Measurements from ENCODE around the gene PSEN2. TPM values are rescaled to one million over a fixed set of nuclear protein-coding genes. Genes with fewer than 3 reads are reported as not detected.

The PSEN2 gene
- total and polyA plus RNA-seq, 2 of the 8 experiments (the other 6 are each of a cell fraction or from before 2014, with no cell fraction given) = 22.9 to 29.0 TPM

DNA sequence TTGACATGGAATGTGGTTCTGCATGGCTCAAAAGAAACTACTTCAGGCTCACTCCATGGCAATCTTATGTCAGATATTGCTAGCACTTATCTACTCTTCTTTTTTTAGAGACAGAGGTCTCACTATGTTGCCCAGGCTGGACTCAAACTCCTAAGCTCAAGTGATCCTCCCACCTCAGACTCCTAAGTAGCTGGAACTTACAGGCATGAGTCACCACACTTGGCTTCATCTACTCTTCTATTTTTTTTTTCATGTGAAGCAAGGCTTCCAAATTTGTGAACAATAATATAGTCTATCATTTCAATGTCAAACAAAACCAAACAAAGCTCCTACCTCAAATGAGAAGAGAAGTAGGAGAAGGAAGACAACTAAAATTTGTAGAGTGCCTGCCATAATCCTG lies 7.5 kb upstream of the PSEN2 start:
- no peak overlapping the region for H3K4me3 ChIP-seq (ENCODE audit: extremely low read depth in 1 of 4, insufficient read depth in 2 of 4, low read depth in 3 of 4, low read length in 4 of 4)
- H2BK20ac ChIP-seq (ENCODE audit: low read length) = peak overlapping the region; percentile 34; the same call in 1 of the 2 replicates
- no peak overlapping the region for H3K9ac ChIP-seq (replicated peaks in 1 of 4; ENCODE audit: extremely low read depth in 1 of 4, low read depth in 3 of 4, low read length in 3 of 4)
- H2BK12ac ChIP-seq (ENCODE audit: low read depth, low read length) = 0 out of 2 replicates have a peak overlapping the region, but pooled peaks have one; percentile 23
- H3K4me1 ChIP-seq (replicated peaks in 1 of 4; ENCODE audit: control insufficient read depth in 3 of 4, insufficient read depth in 4 of 4, low read length in 3 of 4) = peaks cover 0 to 8% (median 7%) of the 10 kb centered on the region in 4 experiments; a peak in 3 of 7 replicates
- H2BK120ac ChIP-seq (replicated peaks; ENCODE audit: low read depth, low read length) = no peak overlapping the region
- no peak overlapping the region for H3K23ac ChIP-seq (ENCODE audit: insufficient read length)
- H4K8ac ChIP-seq (ENCODE audit: extremely low read depth, insufficient read depth, low read length) = no peak overlapping the region
- no peaks in the 10 kb centered on the region for H3K79me2 ChIP-seq (ENCODE audit: control insufficient read depth in 1 of 2, insufficient read depth in 2 of 2, low read length in 2 of 2)
- H3K14ac ChIP-seq (ENCODE audit: insufficient read length) = no peak overlapping the region
- H2BK5ac ChIP-seq (ENCODE audit: low read depth, low read length) = no peak overlapping the region
- DNase-seq (ENCODE audit: low read depth in 1 of 2, low spot score in 2 of 2) (peak in 1 of 2 experiments; percentile 22), FAIRE-seq (no peak)
- H2AFZ ChIP-seq (ENCODE audit: low read length) = no peak overlapping the region
- H3K4ac ChIP-seq (replicated peaks; ENCODE audit: insufficient read length, low read depth, low read length) = no peak overlapping the region
- no peaks in the 10 kb centered on the region for H3K36me3 ChIP-seq (ENCODE audit: control insufficient read depth in 2 of 4, insufficient read depth in 4 of 4, low read length in 3 of 4)
- no peaks in the 10 kb centered on the region for H3K23me2 ChIP-seq (ENCODE audit: low read depth, low read length)
- CTCF ChIA-PET (ENCODE audit: partially characterized antibody) = interaction anchor here (0.6 to 1.9 kb wide), 5 partner anchors 8 to 1135 kb away, joined by 3 to 5 read pairs (median 5); no protein-coding TSS in a partner anchor
- H4K20me1 ChIP-seq (replicated peaks in 1 of 2; ENCODE audit: control insufficient read depth in 1 of 2, insufficient read depth in 2 of 2, low read length in 2 of 2) = no peaks in the 10 kb centered on the region
- no peak overlapping the region for H4K91ac ChIP-seq (replicated peaks; ENCODE audit: insufficient read length, low read length)
- no peak overlapping the region for H3K4me2 ChIP-seq (ENCODE audit: insufficient read depth in 1 of 2, low read depth in 2 of 2, low read length in 2 of 2)
- H3K18ac ChIP-seq (ENCODE audit: extremely low read depth, low read length) = no peak overlapping the region
- H3K56ac ChIP-seq (replicated peaks; ENCODE audit: insufficient read length, low read depth, low read length) = no peak overlapping the region
- 0 out of 7 replicates have a peak, but pooled peaks cover 0 to 2% (median 0%) of the 10 kb centered on the region in 4 experiments for H3K27me3 ChIP-seq (replicated peaks in 1 of 4; ENCODE audit: control insufficient read depth in 3 of 4, extremely low read depth in 1 of 4, insufficient read depth in 3 of 4, low read length in 3 of 4)
- POLR2A ChIA-PET (ENCODE audit: partially characterized antibody) = interaction anchor here (0.6 to 1.0 kb wide), 4 partner anchors 14 to 1560 kb away, joined by 3 to 4 read pairs (median 3); no protein-coding TSS in a partner anchor
- no peaks in the 10 kb centered on the region for H3K79me1 ChIP-seq (ENCODE audit: low read depth, low read length)
- H3K27ac ChIP-seq (ENCODE audit: low read depth, low read length) = no peak overlapping the region
- no peaks in the 10 kb centered on the region for H3K9me3 ChIP-seq (ENCODE audit: insufficient read depth in 2 of 2, low read depth in 1 of 2, low read length in 1 of 2)
- H4K5ac ChIP-seq (ENCODE audit: insufficient read length, low read depth, low read length) = no peak overlapping the region
- no peak overlapping the region for H2AK5ac ChIP-seq (ENCODE audit: low read depth, low read length)
- no peak overlapping the region for H2BK15ac ChIP-seq (ENCODE audit: low read length)
- TF ChIP-seq CHD2 (IDR thresholded peaks at IDR 0.05; ENCODE audit: low read length) (no peak), CTBP2 (IDR thresholded peaks at IDR 0.05; ENCODE audit: borderline replicate concordance, insufficient read depth, insufficient read length, low read length) (no peak), EGR1 (IDR thresholded peaks at IDR 0.05; ENCODE audit: borderline replicate concordance, low read depth, low read length) (no peak), POU5F1 (IDR thresholded peaks at IDR 0.05; ENCODE audit: low read depth, low read length) (no peak), JUN (IDR thresholded peaks at IDR 0.05; ENCODE audit: low read depth, low read length) (no peak), NRF1 (IDR thresholded peaks at IDR 0.05; ENCODE audit: low read depth, low read length) (no peak), YY1 (IDR thresholded peaks at IDR 0.05; ENCODE audit: low read depth, low read length) (no peak), SP1 (IDR thresholded peaks at IDR 0.05; ENCODE audit: low read depth, low read length) (no peak), EP300 (IDR thresholded peaks at IDR 0.05; ENCODE audit: borderline replicate concordance in 1 of 2, low read depth in 2 of 2, low read length in 2 of 2) (no peak)
- TF ChIP-seq, protein P1, sequence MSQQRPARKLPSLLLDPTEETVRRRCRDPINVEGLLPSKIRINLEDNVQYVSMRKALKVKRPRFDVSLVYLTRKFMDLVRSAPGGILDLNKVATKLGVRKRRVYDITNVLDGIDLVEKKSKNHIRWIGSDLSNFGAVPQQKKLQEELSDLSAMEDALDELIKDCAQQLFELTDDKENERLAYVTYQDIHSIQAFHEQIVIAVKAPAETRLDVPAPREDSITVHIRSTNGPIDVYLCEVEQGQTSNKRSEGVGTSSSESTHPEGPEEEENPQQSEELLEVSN (IDR thresholded peaks at IDR 0.05) = no peak
- TF ChIP-seq, protein P2, sequence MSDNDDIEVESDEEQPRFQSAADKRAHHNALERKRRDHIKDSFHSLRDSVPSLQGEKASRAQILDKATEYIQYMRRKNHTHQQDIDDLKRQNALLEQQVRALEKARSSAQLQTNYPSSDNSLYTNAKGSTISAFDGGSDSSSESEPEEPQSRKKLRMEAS (IDR thresholded peaks at IDR 0.05) = no peak
- TF ChIP-seq, protein P3, sequence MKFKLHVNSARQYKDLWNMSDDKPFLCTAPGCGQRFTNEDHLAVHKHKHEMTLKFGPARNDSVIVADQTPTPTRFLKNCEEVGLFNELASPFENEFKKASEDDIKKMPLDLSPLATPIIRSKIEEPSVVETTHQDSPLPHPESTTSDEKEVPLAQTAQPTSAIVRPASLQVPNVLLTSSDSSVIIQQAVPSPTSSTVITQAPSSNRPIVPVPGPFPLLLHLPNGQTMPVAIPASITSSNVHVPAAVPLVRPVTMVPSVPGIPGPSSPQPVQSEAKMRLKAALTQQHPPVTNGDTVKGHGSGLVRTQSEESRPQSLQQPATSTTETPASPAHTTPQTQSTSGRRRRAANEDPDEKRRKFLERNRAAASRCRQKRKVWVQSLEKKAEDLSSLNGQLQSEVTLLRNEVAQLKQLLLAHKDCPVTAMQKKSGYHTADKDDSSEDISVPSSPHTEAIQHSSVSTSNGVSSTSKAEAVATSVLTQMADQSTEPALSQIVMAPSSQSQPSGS (IDR thresholded peaks at IDR 0.05; ENCODE audit: low read length) = no peak
